GM18508 (cell line): ENCODE results near the gene ZC3H12C.
A peak's percentile ranks its signal among the peaks of the same experiment; 100 is the strongest.

Experiments
- ATAC-seq: cut with Tn5 transposase; IDR thresholded peaks from one replicate; pipeline ENCODE4 v1.9.1; 2021; ENCODE audit warnings: moderate number of reproducible peaks; ENCODE audit not compliant: insufficient read depth, unreplicated experiment

The ZC3H12C gene

GRCh38 chr11:110075847-110076208, 17.4 kb upstream of the ZC3H12C start:
- no peak for ATAC-seq

GRCh38 chr11:110076371-110076965, 16.7 kb upstream of the ZC3H12C start:
- ATAC-seq = no peak

GRCh38 chr11:110077346-110077745, 15.8 kb upstream of the ZC3H12C start:
- ATAC-seq = peak; percentile 29

GRCh38 chr11:110077831-110078325, 15.3 kb upstream of the ZC3H12C start:
- ATAC-seq = peak; percentile 64

GRCh38 chr11:110078923-110079544, 14.2 kb upstream of the ZC3H12C start:
- ATAC-seq = no peak

- no peak for ATAC-seq
Measured at GRCh38 chr11:110079726-110080125, 13.5 kb upstream of the ZC3H12C start.

- no peak for ATAC-seq
Measured at GRCh38 chr11:110081462-110082376, 11.5 kb upstream of the ZC3H12C start.

GRCh38 chr11:110082899-110083298, 10.3 kb upstream of the ZC3H12C start:
- no peak for ATAC-seq

GRCh38 chr11:110085255-110085838, 7.8 kb upstream of the ZC3H12C start:
- ATAC-seq = no peak

GRCh38 chr11:110086892-110087309, 6.3 kb upstream of the ZC3H12C start:
- ATAC-seq = no peak

- ATAC-seq = no peak
Measured at GRCh38 chr11:110087812-110088534, 5.2 kb upstream of the ZC3H12C start.

GRCh38 chr11:110088535-110089344, 4.5 kb upstream of the ZC3H12C start:
- ATAC-seq = no peak

- peak; percentile 40 for ATAC-seq
Measured at GRCh38 chr11:110089617-110090282, 3.4 kb upstream of the ZC3H12C start.

- ATAC-seq = no peak
Measured at GRCh38 chr11:110090466-110091026, 2.6 kb upstream of the ZC3H12C start.

GRCh38 chr11:110092111-110092514, 1.1 kb upstream of the ZC3H12C start:
- ATAC-seq = no peak

- no peak for ATAC-seq
Measured at GRCh38 chr11:110093407-110094297, 460 bp downstream of the ZC3H12C start.
